ENCODE measurements around the gene IL13RA2. TPM values are rescaled to one million over a fixed set of nuclear protein-coding genes. Genes with fewer than 3 reads are reported as not detected.

IL13RA2 gene
- total and polyA plus RNA-seq, 2 of the 8 experiments (the other 6 are each of a cell fraction or from before 2014, with no cell fraction given), result not detected

- Histone ChIP-seq H2AFZ (ENCODE audit: low read length) (no peak overlapping the region), H2BK20ac (ENCODE audit: low read length) (no peak overlapping the region), H3K79me2 (ENCODE audit: control insufficient read depth in 1 of 2, insufficient read depth in 2 of 2, low read length in 2 of 2) (no peaks in the 10 kb centered on the region), H3K14ac (ENCODE audit: insufficient read length) (no peak overlapping the region), H3K18ac (ENCODE audit: extremely low read depth, low read length) (no peak overlapping the region), H3K56ac (replicated peaks; ENCODE audit: insufficient read length, low read depth, low read length) (no peak overlapping the region), H3K36me3 (ENCODE audit: control insufficient read depth in 2 of 4, insufficient read depth in 4 of 4, low read length in 3 of 4) (no peaks in the 10 kb centered on the region), H3K79me1 (ENCODE audit: low read depth, low read length) (no peaks in the 10 kb centered on the region), H3K27ac (ENCODE audit: low read depth, low read length) (no peak overlapping the region), H3K23ac (ENCODE audit: insufficient read length) (no peak overlapping the region), H2AK5ac (ENCODE audit: low read depth, low read length) (no peak overlapping the region), H4K20me1 (replicated peaks in 1 of 2; ENCODE audit: control insufficient read depth in 1 of 2, insufficient read depth in 2 of 2, low read length in 2 of 2) (no peaks in the 10 kb centered on the region), H3K4me2 (ENCODE audit: insufficient read depth in 1 of 2, low read depth in 2 of 2, low read length in 2 of 2) (no peak overlapping the region), H3K9ac (replicated peaks in 1 of 4; ENCODE audit: extremely low read depth in 1 of 4, low read depth in 3 of 4, low read length in 3 of 4) (no peak overlapping the region), H4K5ac (ENCODE audit: insufficient read length, low read depth, low read length) (no peak overlapping the region), H2BK120ac (replicated peaks; ENCODE audit: low read depth, low read length) (no peak overlapping the region), H3K4me1 (replicated peaks in 1 of 4; ENCODE audit: control insufficient read depth in 3 of 4, insufficient read depth in 4 of 4, low read length in 3 of 4) (no peaks in the 10 kb centered on the region), H3K9me3 (ENCODE audit: insufficient read depth in 2 of 2, low read depth in 1 of 2, low read length in 1 of 2) (no peaks in the 10 kb centered on the region), H3K4ac (replicated peaks; ENCODE audit: insufficient read length, low read depth, low read length) (no peak overlapping the region), H3K27me3 (replicated peaks in 1 of 4; ENCODE audit: control insufficient read depth in 3 of 4, extremely low read depth in 1 of 4, insufficient read depth in 3 of 4, low read length in 3 of 4) (no peaks in the 10 kb centered on the region), H4K8ac (ENCODE audit: extremely low read depth, insufficient read depth, low read length) (no peak overlapping the region), H2BK12ac (ENCODE audit: low read depth, low read length) (no peak overlapping the region), H2BK15ac (ENCODE audit: low read length) (no peak overlapping the region), H4K91ac (replicated peaks; ENCODE audit: insufficient read length, low read length) (no peak overlapping the region), H3K4me3 (ENCODE audit: extremely low read depth in 1 of 4, insufficient read depth in 2 of 4, low read depth in 3 of 4, low read length in 4 of 4) (no peak overlapping the region), H3K23me2 (ENCODE audit: low read depth, low read length) (no peaks in the 10 kb centered on the region), H2BK5ac (ENCODE audit: low read depth, low read length) (no peak overlapping the region)
- WGBS, 2 experiments (ENCODE audit: extremely low coverage in 1 of 2, insufficient coverage in 1 of 2, insufficient read length in 1 of 2, insufficient replicate concordance in 2 of 2, low coverage in 1 of 2, low lambda C conversion rate in 2 of 2, missing lambda C conversion rate in 1 of 2), result 95% methylated on average over 5 of the region's 5 CpGs; no CpG with 5 or more reads in 1 of the 2 experiments
- CTCF ChIA-PET (ENCODE audit: partially characterized antibody), result interaction anchor here (2.1 kb wide), 1 partner anchor 13 kb away, joined by 6 read pairs; the partner anchor contains the start of gene IL13RA2
- POLR2A ChIA-PET (ENCODE audit: partially characterized antibody), result no interaction called here
- FAIRE-seq (no peak), DNase-seq (ENCODE audit: low read depth in 1 of 2, low spot score in 2 of 2) (no peak)
- TF ChIP-seq POU5F1 (IDR thresholded peaks at IDR 0.05; ENCODE audit: low read depth, low read length) (no peak), CHD2 (IDR thresholded peaks at IDR 0.05; ENCODE audit: low read length) (no peak), CTCF (IDR thresholded peaks at IDR 0.05; ENCODE audit: control extremely low read depth in 1 of 3, insufficient read depth in 1 of 3, low read depth in 1 of 3, low read length in 3 of 3) (no peak), BCL11A (IDR thresholded peaks at IDR 0.05; ENCODE audit: low read depth in 2 of 2, low read length in 2 of 2) (no peak), ASH2L (IDR thresholded peaks at IDR 0.05; ENCODE audit: low read length) (no peak), FOSL1 (IDR thresholded peaks at IDR 0.05; ENCODE audit: insufficient read depth, low read depth, low read length) (no peak)
Observed at GRCh38 chrX:115029869-115030570, 12.6 kb upstream of the IL13RA2 start.
